Measurements from ENCODE around the gene ARID1B. TPM values are rescaled to one million over a fixed set of nuclear protein-coding genes. Genes with fewer than 3 reads are reported as not detected.

Gene ARID1B
- total and polyA plus RNA-seq, 9 of the 15 experiments (the other 6 are each of a cell fraction or from before 2014, with no cell fraction given): 12.5 to 50.5 (median 25.8) TPM

GRCh38 chr6:157167837-157168236, 390.7 kb downstream of the ARID1B start (continued):
- TF ChIP-seq IRF9 (tag; IDR thresholded peaks at IDR 0.05) (no peak), ZNF436 (CRISPR knock-in tag; IDR thresholded peaks at IDR 0.05) (no peak), TBP (optimal IDR thresholded peaks at IDR 0.05; ENCODE audit: low read depth, low read length) (no peak), MLLT1 (IDR thresholded peaks at IDR 0.05) (no peak), PRDM10 (IDR thresholded peaks at IDR 0.05; ENCODE audit: partially characterized antibody) (no peak)
